GM06990 (cell line): ENCODE data around the gene CFAP20DC.

Source experiments
- DNase-seq: peaks from one replicate; pipeline ENCODE4 v3.0.0-alpha.2; 2011; ENCODE audit not compliant: insufficient read length; ENCODE audit errors: extremely low read depth
- H3K27me3 ChIP-seq: replicated peaks from 2 replicates; pipeline ENCODE4 v1.6.0; 2011; ENCODE audit warnings: low read length; ENCODE audit not compliant: control insufficient read depth, insufficient read depth
- H3K36me3 ChIP-seq: 2 replicates; pipeline ENCODE4 v1.5.1; 2011; ENCODE audit warnings: low read length; ENCODE audit not compliant: control insufficient read depth, insufficient read depth
- H3K4me3 ChIP-seq: replicated peaks from 2 replicates; pipeline ENCODE4 v1.5.1; 2011; ENCODE audit warnings: low read depth, mild to moderate bottlenecking, control low read depth, low read length
- TF ChIP-seq, protein P1 (sequence below): IDR thresholded peaks from 2 replicates; pipeline ENCODE4 v1.5.1; 2011; ENCODE audit warnings: low read length, control low read depth, mild to moderate bottlenecking, inconsistent platforms; ENCODE audit not compliant: insufficient read depth, poor library complexity, severe bottlenecking

Gene CFAP20DC

DNA sequence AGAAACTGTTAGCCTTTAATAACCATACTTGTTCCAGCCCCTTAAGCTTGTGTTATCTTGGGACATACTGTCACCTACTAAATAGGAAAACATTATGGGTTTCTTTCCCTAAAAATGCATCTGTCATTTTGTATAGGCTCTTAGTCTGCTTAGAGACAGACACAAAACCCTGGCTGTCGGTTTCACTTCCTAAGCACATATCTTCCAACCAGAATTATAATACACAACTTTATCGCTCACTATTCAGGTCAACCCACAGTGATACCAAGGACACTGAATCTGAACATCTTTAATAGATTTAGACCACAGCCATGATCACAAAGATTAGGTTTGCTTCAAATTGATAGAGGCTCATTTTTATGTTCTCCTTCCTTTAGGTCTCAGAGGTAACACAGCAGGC lies 111.8 kb downstream of the CFAP20DC start:
- H3K36me3 ChIP-seq = no peaks in the 10 kb centered on the region
- no peak overlapping the region for H3K4me3 ChIP-seq
- no peak for DNase-seq
- no peaks in the 10 kb centered on the region for H3K27me3 ChIP-seq
- TF ChIP-seq, protein P1, sequence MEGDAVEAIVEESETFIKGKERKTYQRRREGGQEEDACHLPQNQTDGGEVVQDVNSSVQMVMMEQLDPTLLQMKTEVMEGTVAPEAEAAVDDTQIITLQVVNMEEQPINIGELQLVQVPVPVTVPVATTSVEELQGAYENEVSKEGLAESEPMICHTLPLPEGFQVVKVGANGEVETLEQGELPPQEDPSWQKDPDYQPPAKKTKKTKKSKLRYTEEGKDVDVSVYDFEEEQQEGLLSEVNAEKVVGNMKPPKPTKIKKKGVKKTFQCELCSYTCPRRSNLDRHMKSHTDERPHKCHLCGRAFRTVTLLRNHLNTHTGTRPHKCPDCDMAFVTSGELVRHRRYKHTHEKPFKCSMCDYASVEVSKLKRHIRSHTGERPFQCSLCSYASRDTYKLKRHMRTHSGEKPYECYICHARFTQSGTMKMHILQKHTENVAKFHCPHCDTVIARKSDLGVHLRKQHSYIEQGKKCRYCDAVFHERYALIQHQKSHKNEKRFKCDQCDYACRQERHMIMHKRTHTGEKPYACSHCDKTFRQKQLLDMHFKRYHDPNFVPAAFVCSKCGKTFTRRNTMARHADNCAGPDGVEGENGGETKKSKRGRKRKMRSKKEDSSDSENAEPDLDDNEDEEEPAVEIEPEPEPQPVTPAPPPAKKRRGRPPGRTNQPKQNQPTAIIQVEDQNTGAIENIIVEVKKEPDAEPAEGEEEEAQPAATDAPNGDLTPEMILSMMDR = no peak

DNA sequence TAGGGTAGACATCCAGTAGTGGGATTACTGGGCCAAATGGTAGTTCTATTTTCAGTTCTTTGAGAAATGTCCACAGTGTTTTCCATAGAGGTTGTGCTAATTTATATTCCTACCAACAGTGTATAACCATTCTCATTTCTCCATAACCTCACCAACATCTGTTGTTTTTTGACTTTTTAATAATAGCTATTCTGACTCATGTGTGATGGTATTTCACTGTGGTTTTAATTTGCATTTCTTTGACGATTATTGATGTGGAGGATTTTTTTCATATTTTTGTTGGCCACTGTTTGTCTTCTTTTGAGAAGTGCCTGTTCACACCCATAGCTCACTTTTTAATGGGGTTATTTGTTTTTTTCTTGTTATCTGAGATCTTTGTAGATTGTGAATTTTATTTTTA lies 125.2 kb downstream of the CFAP20DC start:
- TF ChIP-seq, protein P1 = no peak
- H3K36me3 ChIP-seq = no peaks in the 10 kb centered on the region
- no peak overlapping the region for H3K4me3 ChIP-seq
- H3K27me3 ChIP-seq = no peaks in the 10 kb centered on the region
- DNase-seq = no peak

DNA sequence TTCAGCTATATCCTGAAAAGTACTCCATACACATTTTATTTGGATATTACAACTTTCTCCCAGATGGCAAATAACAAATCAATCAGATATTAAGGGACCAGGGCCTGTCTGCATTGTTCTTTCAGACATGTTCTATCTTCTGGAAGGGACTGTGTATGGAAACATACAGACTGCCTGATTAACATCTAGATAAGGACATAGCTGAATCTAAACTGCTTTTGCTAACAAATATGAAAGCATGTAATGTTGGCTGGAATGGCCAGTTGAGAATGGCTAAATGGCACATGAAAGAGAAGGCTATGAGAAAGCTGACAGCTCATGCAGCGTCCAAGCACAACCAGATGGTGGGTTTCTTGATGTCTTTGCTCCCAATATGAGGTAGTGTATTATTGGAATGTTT lies 149.4 kb downstream of the CFAP20DC start:
- no peak for DNase-seq
- no peaks in the 10 kb centered on the region for H3K27me3 ChIP-seq
- TF ChIP-seq, protein P1 = no peak
- H3K36me3 ChIP-seq = no peaks in the 10 kb centered on the region
- H3K4me3 ChIP-seq = no peak overlapping the region

DNA sequence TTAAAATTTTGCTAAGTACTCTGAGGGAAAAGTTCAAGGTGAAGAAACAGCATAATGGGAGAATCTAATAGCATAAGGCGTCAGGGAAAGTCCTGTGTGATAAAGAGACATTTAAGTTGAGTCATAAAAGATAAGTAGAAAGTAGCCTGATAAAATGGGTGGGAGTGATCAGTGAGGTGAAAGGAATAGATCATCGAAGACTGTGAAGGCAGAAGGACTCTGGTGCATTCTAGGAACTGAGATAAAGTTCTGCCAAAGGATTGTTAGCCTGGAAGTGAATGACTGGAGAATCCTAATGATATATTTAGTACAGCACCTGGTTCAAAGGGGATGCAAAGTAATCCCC lies 149.9 kb downstream of the CFAP20DC start:
- Histone ChIP-seq H3K27me3 (no peaks in the 10 kb centered on the region), H3K4me3 (no peak overlapping the region), H3K36me3 (no peaks in the 10 kb centered on the region)
- TF ChIP-seq, protein P1 = no peak
- DNase-seq = no peak

DNA sequence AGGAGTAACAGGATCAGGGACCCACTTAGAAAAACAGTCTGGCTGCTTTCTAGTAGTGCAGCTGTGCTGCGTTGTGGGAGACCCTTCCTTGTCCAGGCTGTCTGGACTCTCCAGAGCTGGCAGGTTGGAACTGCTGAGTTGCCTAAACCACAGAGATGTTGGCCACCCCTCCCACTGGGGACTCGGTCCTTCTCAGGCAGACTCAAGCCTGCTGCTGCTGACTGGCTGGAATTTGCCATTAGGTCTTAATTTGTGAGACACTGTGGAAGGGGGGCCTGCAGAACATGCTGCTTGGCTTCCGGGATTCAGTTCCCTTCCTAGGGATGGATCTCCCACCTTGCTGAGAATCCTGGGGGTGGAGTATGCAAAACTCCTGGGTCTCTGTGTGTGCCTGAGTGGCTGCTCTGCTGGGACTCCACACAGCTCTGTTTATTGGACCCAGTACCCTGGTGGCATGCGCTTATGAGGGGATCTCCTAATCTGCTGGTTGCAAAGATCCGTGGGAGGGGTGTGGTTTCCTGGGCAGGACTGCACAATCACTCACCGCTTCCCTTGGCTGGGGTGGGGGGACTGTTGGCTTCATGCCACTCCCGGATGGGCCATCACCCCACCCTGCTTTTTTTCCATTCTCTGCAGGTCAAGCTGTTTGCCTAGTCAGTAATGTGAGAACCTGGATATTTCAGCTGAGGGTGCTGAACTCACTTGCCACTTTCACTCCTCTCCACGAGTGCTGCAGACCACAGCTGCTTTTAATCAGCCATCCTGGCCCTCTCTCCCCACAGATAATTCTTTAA lies 150.5 kb downstream of the CFAP20DC start:
- DNase-seq = peak; percentile 61
- TF ChIP-seq, protein P1 = no peak
- Histone ChIP-seq H3K27me3 (no peaks in the 10 kb centered on the region), H3K4me3 (no peak overlapping the region), H3K36me3 (no peaks in the 10 kb centered on the region)

DNA sequence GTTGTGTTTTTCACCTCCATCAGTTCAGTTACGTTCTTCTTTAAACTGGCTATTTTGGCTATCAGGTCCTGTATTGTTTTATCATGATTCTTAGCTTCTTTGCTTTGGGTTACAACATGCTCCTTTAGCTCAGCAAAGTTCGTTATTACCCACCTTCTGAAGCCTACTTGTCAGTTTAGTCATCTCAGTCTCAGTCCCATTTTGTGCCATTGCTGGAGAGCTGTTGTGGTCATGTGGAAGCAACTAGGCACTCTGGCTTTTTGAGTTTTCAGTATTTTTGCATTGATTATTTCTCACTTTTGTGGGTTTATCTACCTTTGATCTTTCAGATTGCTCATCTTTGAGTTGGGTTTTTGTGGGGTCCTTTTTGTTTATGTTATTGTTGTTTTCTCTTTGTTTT lies 151.3 kb downstream of the CFAP20DC start:
- no peaks in the 10 kb centered on the region for H3K36me3 ChIP-seq
- H3K4me3 ChIP-seq = no peak overlapping the region
- TF ChIP-seq, protein P1 = no peak
- no peaks in the 10 kb centered on the region for H3K27me3 ChIP-seq
- no peak for DNase-seq
